DOHH2 (cell line): ENCODE measurements around the gene TMEM72.

Experiments
- H3F3A ChIP-seq: fragments of 200-600 bp; sonication (generic), shearing (Covaris generic); 2 replicates; pipeline ENCODE4 v1.6.0; 2016; ENCODE audit warnings: antibody characterized with exemption, mild to moderate bottlenecking; ENCODE audit not compliant: control insufficient read depth, insufficient read depth
- H3K27ac ChIP-seq: fragments of 200-600 bp; sonication (generic); 2 replicates; pipeline ENCODE4 v1.5.1; 2014; ENCODE audit warnings: low read depth, mild to moderate bottlenecking, low read length, moderate library complexity
- H3K27me3 ChIP-seq: fragments of 200-600 bp; sonication (generic); 2 replicates; pipeline ENCODE4 v1.6.1; 2014; ENCODE audit warnings: mild to moderate bottlenecking, low read length, mixed read lengths; ENCODE audit not compliant: control insufficient read depth
- H3K36me3 ChIP-seq: fragments of 200-600 bp; sonication (generic); 2 replicates; pipeline ENCODE4 v1.6.1; 2014; ENCODE audit warnings: mild to moderate bottlenecking, low read length, moderate library complexity, mixed read lengths; ENCODE audit not compliant: control insufficient read depth
- H3K4me1 ChIP-seq: fragments of 200-600 bp; sonication (generic); 2 replicates; pipeline ENCODE4 v1.6.1; 2014; ENCODE audit warnings: mild to moderate bottlenecking, low read length, mixed read lengths; ENCODE audit not compliant: control insufficient read depth
- H3K4me2 ChIP-seq: fragments of 200-600 bp; sonication (generic); 2 replicates; pipeline ENCODE4 v1.6.0; 2014; ENCODE audit warnings: mild to moderate bottlenecking, low read length, moderate library complexity
- H3K4me3 ChIP-seq: fragments of 200-600 bp; sonication (generic); 2 replicates; pipeline ENCODE4 v1.5.1; 2014; ENCODE audit warnings: mild to moderate bottlenecking, low read length, mixed read lengths
- H3K79me2 ChIP-seq: fragments of 200-600 bp; sonication (generic); 2 replicates; pipeline ENCODE4 v1.6.1; 2014; ENCODE audit warnings: mild to moderate bottlenecking, low read length, mixed read lengths; ENCODE audit not compliant: control insufficient read depth
- H3K9me2 ChIP-seq: fragments of 200-600 bp; sonication (generic); replicated peaks from 2 replicates; pipeline ENCODE4 v1.6.1; 2014; ENCODE audit warnings: mild to moderate bottlenecking, low read length, mixed read lengths; ENCODE audit not compliant: control insufficient read depth
- H3K9me3 ChIP-seq: fragments of 200-600 bp; sonication (generic); 2 replicates; pipeline ENCODE4 v1.6.1; 2014; ENCODE audit warnings: antibody characterized with exemption, low read length, mixed read lengths; ENCODE audit not compliant: control insufficient read depth, insufficient read depth
- H4K20me1 ChIP-seq: fragments of 200-600 bp; sonication (generic); 2 replicates; pipeline ENCODE4 v1.6.0; 2014; ENCODE audit warnings: low read depth, mild to moderate bottlenecking, antibody characterized with exemption, low read length, moderate library complexity; ENCODE audit not compliant: control insufficient read depth, insufficient read depth
- EZH2phosphoT487 ChIP-seq: fragments of 200-600 bp; sonication (generic); IDR thresholded peaks from 2 replicates; pipeline ENCODE4 v1.6.1; 2017; ENCODE audit warnings: borderline replicate concordance, mild to moderate bottlenecking, antibody characterized with exemption, low read length, moderate library complexity, mixed read lengths
- TF ChIP-seq, protein P1 (sequence below): fragments of 200-600 bp; sonication (generic); IDR thresholded peaks from one replicate; pipeline ENCODE4 v1.5.1; 2014; ENCODE audit warnings: antibody characterized with exemption, mild to moderate bottlenecking, low read depth, low read length; ENCODE audit not compliant: poor library complexity, severe bottlenecking

The TMEM72 gene

DNA sequence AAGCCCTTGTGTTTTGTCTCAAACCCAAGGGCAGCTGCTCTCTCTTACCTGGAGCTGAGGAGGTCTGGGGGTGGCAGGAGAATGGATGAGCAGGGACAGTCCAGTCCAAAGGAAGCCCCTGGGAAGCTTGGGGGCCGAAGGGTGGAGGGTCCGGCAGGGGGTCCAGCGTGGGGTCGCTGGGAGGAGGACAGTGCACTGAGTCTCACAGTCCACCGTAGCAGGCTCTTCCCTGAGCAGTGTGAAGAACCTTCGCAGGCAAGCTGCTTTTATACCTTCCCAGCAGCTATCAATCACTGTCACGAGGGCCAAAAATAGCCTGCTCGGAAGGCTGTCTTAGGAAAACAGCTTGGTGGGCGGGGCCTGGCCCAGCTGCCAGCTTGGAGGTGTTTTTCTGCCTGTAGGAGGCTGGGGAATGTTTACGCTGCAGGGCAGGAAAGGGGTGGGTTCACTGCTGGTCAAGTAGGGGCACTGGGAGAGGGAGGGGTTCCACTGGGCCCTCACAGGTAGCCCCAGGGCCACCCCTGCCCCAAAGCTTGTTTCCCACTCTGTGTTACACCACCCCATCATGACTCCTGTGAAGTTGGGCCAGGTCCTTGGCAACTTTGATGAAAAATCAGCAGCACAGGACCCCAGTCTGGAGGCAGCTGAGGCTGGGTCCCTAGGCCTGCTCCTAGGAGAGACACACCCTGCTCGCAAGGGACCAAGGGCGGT, 67.6 kb downstream of the TMEM72 start, which contains the start of gene DEPP1:
Gene DEPP1 (minus strand): TSS at position 240 of the 711 bp plus-strand sequence. CDS start 779 bp downstream, outside the sequence.
- Histone ChIP-seq H3K4me1 (peaks cover 28% of the 10 kb centered on the region), H3F3A (no peaks in the 10 kb centered on the region), H3K27ac (no peak within 1 kb of the TSS), H3K9me3 (no peaks in the 10 kb centered on the region), H4K20me1 (no peaks in the 10 kb centered on the region), H3K27me3 (peaks cover 19% of the 10 kb centered on the region), H3K4me2 (peak within 1 kb of the TSS; percentile 35), H3K9me2 (no peaks in the 10 kb centered on the region), H3K36me3 (no peaks in the 10 kb centered on the region), H3K4me3 (no peak within 1 kb of the TSS), H3K79me2 (no peaks in the 10 kb centered on the region)
- TF ChIP-seq EZH2phosphoT487 = no peak
- TF ChIP-seq, protein P1, sequence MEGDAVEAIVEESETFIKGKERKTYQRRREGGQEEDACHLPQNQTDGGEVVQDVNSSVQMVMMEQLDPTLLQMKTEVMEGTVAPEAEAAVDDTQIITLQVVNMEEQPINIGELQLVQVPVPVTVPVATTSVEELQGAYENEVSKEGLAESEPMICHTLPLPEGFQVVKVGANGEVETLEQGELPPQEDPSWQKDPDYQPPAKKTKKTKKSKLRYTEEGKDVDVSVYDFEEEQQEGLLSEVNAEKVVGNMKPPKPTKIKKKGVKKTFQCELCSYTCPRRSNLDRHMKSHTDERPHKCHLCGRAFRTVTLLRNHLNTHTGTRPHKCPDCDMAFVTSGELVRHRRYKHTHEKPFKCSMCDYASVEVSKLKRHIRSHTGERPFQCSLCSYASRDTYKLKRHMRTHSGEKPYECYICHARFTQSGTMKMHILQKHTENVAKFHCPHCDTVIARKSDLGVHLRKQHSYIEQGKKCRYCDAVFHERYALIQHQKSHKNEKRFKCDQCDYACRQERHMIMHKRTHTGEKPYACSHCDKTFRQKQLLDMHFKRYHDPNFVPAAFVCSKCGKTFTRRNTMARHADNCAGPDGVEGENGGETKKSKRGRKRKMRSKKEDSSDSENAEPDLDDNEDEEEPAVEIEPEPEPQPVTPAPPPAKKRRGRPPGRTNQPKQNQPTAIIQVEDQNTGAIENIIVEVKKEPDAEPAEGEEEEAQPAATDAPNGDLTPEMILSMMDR = no peak

DNA sequence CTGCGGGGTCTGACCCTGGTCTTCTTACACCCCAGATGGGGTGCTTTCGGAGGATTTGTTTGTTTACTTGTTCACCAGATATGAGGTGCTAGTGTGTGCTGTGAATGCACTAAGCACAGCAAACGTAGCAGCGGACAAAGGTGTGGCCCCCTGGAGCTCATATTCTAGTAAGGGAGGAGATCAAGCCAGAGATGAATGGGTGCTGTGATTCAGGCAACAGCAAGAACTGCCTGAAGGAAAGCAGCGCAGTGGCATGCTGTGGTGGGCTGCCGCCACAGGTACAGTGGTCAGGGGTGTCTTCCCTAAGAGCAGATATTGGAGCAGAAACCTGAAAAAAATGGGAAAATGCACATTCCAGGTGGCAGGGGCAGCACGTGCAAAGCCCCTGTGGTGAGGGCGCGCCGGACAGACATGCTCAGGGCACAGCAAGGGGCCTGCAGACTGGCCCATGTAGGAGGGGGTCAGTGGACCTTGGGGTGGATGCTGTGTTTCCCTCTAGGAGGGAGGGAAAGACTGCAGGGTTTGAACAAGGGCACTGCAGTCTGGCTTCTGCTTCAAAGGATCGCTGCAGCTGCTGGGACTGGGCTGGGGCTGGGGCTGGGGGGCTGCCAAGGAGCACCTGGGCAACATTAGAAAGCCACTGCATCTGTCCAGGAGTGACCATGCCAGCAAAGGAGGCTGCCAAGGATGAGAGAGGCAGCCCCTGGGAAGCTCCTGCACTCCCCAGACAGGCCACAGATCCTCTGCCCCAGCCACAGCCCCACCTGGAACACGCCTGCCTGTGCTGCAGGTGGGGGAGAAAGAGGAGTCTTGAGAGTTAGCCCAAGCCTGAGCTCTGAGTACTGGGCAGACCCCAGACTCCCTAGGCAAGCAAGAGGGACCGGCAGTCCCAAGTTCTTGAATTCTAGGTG, 68.4 kb downstream of the TMEM72 start:
- TF ChIP-seq, protein P1 = no peak
- no peak for TF ChIP-seq EZH2phosphoT487
- H3K27ac ChIP-seq = no peak overlapping the region
- H3K4me2 ChIP-seq = no peak overlapping the region
- no peaks in the 10 kb centered on the region for H4K20me1 ChIP-seq
- H3K4me3 ChIP-seq = no peak overlapping the region
- H3K79me2 ChIP-seq = no peaks in the 10 kb centered on the region
- H3K4me1 ChIP-seq = peaks cover 20% of the 10 kb centered on the region
- no peaks in the 10 kb centered on the region for H3F3A ChIP-seq
- H3K36me3 ChIP-seq = no peaks in the 10 kb centered on the region
- H3K9me3 ChIP-seq = no peaks in the 10 kb centered on the region
- H3K9me2 ChIP-seq = no peaks in the 10 kb centered on the region
- H3K27me3 ChIP-seq = peaks cover 19% of the 10 kb centered on the region

DNA sequence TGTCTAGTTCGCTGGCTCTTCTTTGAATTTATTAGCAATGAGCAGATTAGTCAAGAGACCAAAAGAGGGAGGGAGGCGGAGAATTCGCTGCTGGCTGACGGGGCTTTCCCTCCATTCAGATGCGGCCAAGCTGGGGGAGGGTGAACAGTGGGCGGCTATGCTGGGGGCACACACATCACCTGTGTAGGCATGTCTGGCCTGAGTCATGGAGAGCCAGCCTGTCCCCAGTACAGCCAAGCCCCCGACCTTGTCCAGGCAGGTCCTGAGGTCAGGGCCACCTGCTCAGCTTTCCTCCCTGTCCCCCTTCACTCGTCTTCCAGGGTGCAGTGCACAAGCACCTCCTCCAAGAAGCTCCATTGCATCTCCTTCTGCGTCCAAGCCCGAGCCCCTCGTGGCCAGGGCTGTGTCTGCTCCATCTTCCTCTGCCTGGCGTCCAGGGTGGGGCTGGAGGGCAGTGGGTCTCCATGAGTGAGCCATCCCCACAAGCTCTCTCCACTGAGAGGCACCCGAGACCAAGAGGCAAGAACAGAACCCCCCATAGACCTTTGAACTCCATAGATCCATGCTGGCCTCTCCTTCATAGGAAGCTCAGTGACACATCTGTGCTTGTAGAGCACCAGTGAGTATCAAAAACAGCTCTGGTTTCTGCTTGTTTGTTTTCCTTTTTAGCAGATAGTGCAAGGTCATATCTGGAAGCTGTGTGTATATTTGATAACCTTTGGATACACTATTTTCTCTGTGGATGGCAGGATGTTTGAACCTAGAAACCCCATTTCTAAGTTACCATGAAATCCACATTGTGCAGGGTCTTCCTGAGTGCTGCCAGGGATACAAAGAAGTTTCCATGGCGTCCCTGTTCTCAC, 69.4 kb downstream of the TMEM72 start:
- no peaks in the 10 kb centered on the region for H3K79me2 ChIP-seq
- peaks cover 24% of the 10 kb centered on the region for H3K27me3 ChIP-seq
- H3F3A ChIP-seq = no peaks in the 10 kb centered on the region
- no peaks in the 10 kb centered on the region for H3K9me2 ChIP-seq
- TF ChIP-seq EZH2phosphoT487 = no peak
- TF ChIP-seq, protein P1 = no peak
- no peak overlapping the region for H3K4me2 ChIP-seq
- no peaks in the 10 kb centered on the region for H3K36me3 ChIP-seq
- H4K20me1 ChIP-seq = no peaks in the 10 kb centered on the region
- H3K9me3 ChIP-seq = no peaks in the 10 kb centered on the region
- no peak overlapping the region for H3K4me3 ChIP-seq
- peaks cover 14% of the 10 kb centered on the region for H3K4me1 ChIP-seq
- no peak overlapping the region for H3K27ac ChIP-seq
